HEK293 (cell line): ENCODE measurements around the gene PRPSAP2.
"Not testable (repeated sequence)": the region's sequence is repeated elsewhere in the genome, so short reads cannot be mapped to it uniquely, and the experiment has no call there.

Source experiments
- CTCF ChIA-PET: fragments of 350-600 bp; formaldehyde crosslinking; extraction: SDS; loops from one replicate; lab custom pipeline; 2021; ENCODE audit warnings: antibody characterized with exemption; lab: Yijun Ruan, JAX
- POLR2A ChIA-PET: fragments of 300-600 bp; formaldehyde crosslinking; extraction: SDS; loops from one replicate; lab custom pipeline; 2020; ENCODE audit warnings: antibody characterized with exemption, inconsistent platforms; lab: Yijun Ruan, JAX
- H3K27ac ChIP-seq: fragments of 200-500 bp; sonication (Bioruptor generic); 2 replicates; pipeline ENCODE4 v1.5.1; 2014; ENCODE audit warnings: low read depth, low read length, control low read depth, inconsistent platforms; ENCODE audit errors: extremely low read depth
- H3K36me3 ChIP-seq, 2 experiments: fragments of 200-500 bp in 1 of 2; sonication (Bioruptor generic) in 1 of 2; 1 replicate in 1 of 2; 2 replicates in 1 of 2; pipeline ENCODE4 v1.5.1; 2014 to 2017; ENCODE audit warnings: inconsistent platforms in 2 of 2, low read length in 2 of 2; ENCODE audit not compliant: control insufficient read depth in 2 of 2, insufficient read depth in 1 of 2
- H3K4me1 ChIP-seq: fragments of 200-500 bp; sonication (Bioruptor generic); 2 replicates; pipeline ENCODE4 v1.5.1; 2014; ENCODE audit warnings: mild to moderate bottlenecking, low read length, inconsistent platforms; ENCODE audit not compliant: control insufficient read depth, insufficient read depth
- H3K4me3 ChIP-seq: 2 replicates; pipeline ENCODE4 v1.5.1; 2011; ENCODE audit warnings: low read depth, mild to moderate bottlenecking, control low read depth, low read length, moderate library complexity
- H3K9me3 ChIP-seq: fragments of 200-500 bp; sonication (Bioruptor generic); 2 replicates; pipeline ENCODE4 v1.5.1; 2014; ENCODE audit warnings: low read depth, low read length, inconsistent platforms; ENCODE audit not compliant: control insufficient read depth, insufficient read depth
- MEIS1 ChIP-seq: sonication (generic); formaldehyde crosslinking; IDR thresholded peaks from 2 replicates; pipeline ENCODE4 v1.8.1; 2022; ENCODE audit warnings: missing genetic modification reagents, mild to moderate bottlenecking, borderline replicate concordance
- PRDM2 ChIP-seq: fragments of 450-650 bp; formaldehyde crosslinking; IDR thresholded peaks from 2 replicates; pipeline ENCODE4 v1.5.1; 2016; ENCODE audit warnings: missing biosample characterization, missing genetic modification characterization, borderline replicate concordance
- TSHZ1 ChIP-seq: fragments of 450-650 bp; formaldehyde crosslinking; IDR thresholded peaks from 2 replicates; pipeline ENCODE4 v1.5.1; 2016; ENCODE audit warnings: missing biosample characterization, missing genetic modification characterization, borderline replicate concordance
- WT1 ChIP-seq: fragments of 450-650 bp; formaldehyde crosslinking; IDR thresholded peaks from 2 replicates; pipeline ENCODE4 v1.5.1; 2016; ENCODE audit warnings: missing biosample characterization, missing genetic modification characterization
- ZBTB1 ChIP-seq: fragments of 450-650 bp; formaldehyde crosslinking; IDR thresholded peaks from 2 replicates; pipeline ENCODE4 v1.5.1; 2016; ENCODE audit warnings: missing biosample characterization, missing genetic modification characterization
- ZBTB17 ChIP-seq: fragments of 450-650 bp; formaldehyde crosslinking; IDR thresholded peaks from 2 replicates; pipeline ENCODE4 v1.5.1; 2016; ENCODE audit warnings: missing biosample characterization, missing genetic modification characterization
- ZNF148 ChIP-seq: fragments of 450-650 bp; formaldehyde crosslinking; IDR thresholded peaks from 2 replicates; pipeline ENCODE4 v1.5.0; 2017; ENCODE audit warnings: missing biosample characterization, missing genetic modification characterization, borderline replicate concordance
- ZNF335 ChIP-seq: fragments of 450-650 bp; formaldehyde crosslinking; conservative IDR thresholded peaks from 2 replicates; pipeline ENCODE4 v1.5.1; 2016; ENCODE audit warnings: missing biosample characterization, missing genetic modification characterization
- ZNF510 ChIP-seq: fragments of 450-650 bp; formaldehyde crosslinking; IDR thresholded peaks from 2 replicates; pipeline ENCODE4 v1.5.1; 2018; ENCODE audit warnings: mild to moderate bottlenecking, missing genetic modification characterization, missing biosample characterization; ENCODE audit not compliant: insufficient replicate concordance
- ZNF561 ChIP-seq: fragments of 450-650 bp; IDR thresholded peaks from 2 replicates; pipeline ENCODE4 v1.5.1; 2018; ENCODE audit warnings: missing biosample characterization, missing genetic modification characterization, borderline replicate concordance
- ZNF677 ChIP-seq: fragments of 450-650 bp; IDR thresholded peaks from 2 replicates; pipeline ENCODE4 v1.5.0; 2018; ENCODE audit warnings: missing biosample characterization, mild to moderate bottlenecking, missing genetic modification characterization, moderate library complexity
- ZSCAN18 ChIP-seq: fragments of 450-650 bp; formaldehyde crosslinking; IDR thresholded peaks from 2 replicates; pipeline ENCODE4 v1.5.1; 2016; ENCODE audit warnings: missing biosample characterization, missing genetic modification characterization

PRPSAP2 gene

GRCh38 chr17:18921912-18922451 lies 64.1 kb downstream of the PRPSAP2 start:
- H3K9me3 ChIP-seq, result no peaks in the 10 kb centered on the region
- peaks cover 13% of the 10 kb centered on the region for H3K4me1 ChIP-seq
- ChIA-PET CTCF (no interaction called here), POLR2A (no interaction called here)
- H3K27ac ChIP-seq, result no peak overlapping the region
- no peak overlapping the region for H3K4me3 ChIP-seq
- TF ChIP-seq ZBTB17 (no peak), ZNF510 (tag by site-specific recombination) (no peak)
- TF ChIP-seq, all 188 proteins: peak for 0
- H3K36me3 ChIP-seq, result peaks cover 18 to 36% of the 10 kb centered on the region in 2 experiments; a peak in 2 of 3 replicates

GRCh38 chr17:18922596-18922995 lies 64.7 kb downstream of the PRPSAP2 start:
- Histone ChIP-seq H3K4me1 (peaks cover 13% of the 10 kb centered on the region), H3K36me3 (peaks cover 12 to 37% of the 10 kb centered on the region in 2 experiments; a peak in 2 of 3 replicates)
- CTCF ChIA-PET, H3K27ac ChIP-seq, H3K4me3 ChIP-seq, H3K9me3 ChIP-seq, POLR2A ChIA-PET: not testable (repeated sequence)

- Histone ChIP-seq H3K27ac (no peak overlapping the region), H3K36me3 (peaks cover 21 to 45% of the 10 kb centered on the region in 2 experiments), H3K4me1 (peaks cover 13% of the 10 kb centered on the region), H3K9me3 (no peaks in the 10 kb centered on the region), H3K4me3 (no peak overlapping the region)
- TF ChIP-seq WT1 (tag by site-specific recombination) (no peak), PRDM2 (no peak), ZNF677 (tag by site-specific recombination) (no peak), ZNF335 (tag by site-specific recombination) (no peak), ZNF148 (tag by site-specific recombination) (no peak), MEIS1 (CRISPR knock-in tag) (no peak), ZSCAN18 (no peak), TSHZ1 (tag by site-specific recombination) (no peak), ZNF561 (tag by site-specific recombination) (no peak), ZBTB1 (tag by site-specific recombination) (no peak)
- CTCF ChIA-PET, result interaction anchor here (0.7 kb wide), 1 partner anchor 1081 kb away, joined by 3 read pairs; no protein-coding TSS in a partner anchor
- POLR2A ChIA-PET, result no interaction called here
These were observed 67.3 kb downstream of the PRPSAP2 start for GRCh38 chr17:18925187-18925586.
